Measurements from ENCODE around the gene NTRK2. TPM values are rescaled to one million over a fixed set of nuclear protein-coding genes. Genes with fewer than 3 reads are reported as not detected.
A peak's percentile ranks its signal among the peaks of the same experiment; 100 is the strongest.

NTRK2 gene
- total RNA-seq, 1 donor from 2014 or later = 3.8 TPM

GRCh38 chr9:84874596-84874995, 205.1 kb downstream of the NTRK2 start:
- peak overlapping the region; percentile 60 for H3K27ac ChIP-seq (replicated peaks)
- intact Hi-C loops (cut with micrococcal nuclease) = no loop called here
- no peak overlapping the region for H3K4me3 ChIP-seq
- H3K27me3 ChIP-seq (ENCODE audit: low read depth) = no peaks in the 10 kb centered on the region
- TF ChIP-seq, protein P1, sequence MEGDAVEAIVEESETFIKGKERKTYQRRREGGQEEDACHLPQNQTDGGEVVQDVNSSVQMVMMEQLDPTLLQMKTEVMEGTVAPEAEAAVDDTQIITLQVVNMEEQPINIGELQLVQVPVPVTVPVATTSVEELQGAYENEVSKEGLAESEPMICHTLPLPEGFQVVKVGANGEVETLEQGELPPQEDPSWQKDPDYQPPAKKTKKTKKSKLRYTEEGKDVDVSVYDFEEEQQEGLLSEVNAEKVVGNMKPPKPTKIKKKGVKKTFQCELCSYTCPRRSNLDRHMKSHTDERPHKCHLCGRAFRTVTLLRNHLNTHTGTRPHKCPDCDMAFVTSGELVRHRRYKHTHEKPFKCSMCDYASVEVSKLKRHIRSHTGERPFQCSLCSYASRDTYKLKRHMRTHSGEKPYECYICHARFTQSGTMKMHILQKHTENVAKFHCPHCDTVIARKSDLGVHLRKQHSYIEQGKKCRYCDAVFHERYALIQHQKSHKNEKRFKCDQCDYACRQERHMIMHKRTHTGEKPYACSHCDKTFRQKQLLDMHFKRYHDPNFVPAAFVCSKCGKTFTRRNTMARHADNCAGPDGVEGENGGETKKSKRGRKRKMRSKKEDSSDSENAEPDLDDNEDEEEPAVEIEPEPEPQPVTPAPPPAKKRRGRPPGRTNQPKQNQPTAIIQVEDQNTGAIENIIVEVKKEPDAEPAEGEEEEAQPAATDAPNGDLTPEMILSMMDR (IDR thresholded peaks at IDR 0.05; ENCODE audit: borderline replicate concordance) = no peak
- DNase-seq = no peak
- H3K9me3 ChIP-seq (replicated peaks) = no peaks in the 10 kb centered on the region
- peaks cover 9% of the 10 kb centered on the region for H3K4me1 ChIP-seq
- no peaks in the 10 kb centered on the region for H3K36me3 ChIP-seq

- H3K36me3 ChIP-seq = no peaks in the 10 kb centered on the region
- peaks cover 9% of the 10 kb centered on the region for H3K4me1 ChIP-seq
- TF ChIP-seq, protein P1 (IDR thresholded peaks at IDR 0.05; ENCODE audit: borderline replicate concordance) = no peak
- intact Hi-C loops (cut with micrococcal nuclease) = no loop called here
- DNase-seq = no peak
- H3K4me3 ChIP-seq = no peak overlapping the region
- H3K27me3 ChIP-seq (ENCODE audit: low read depth) = no peaks in the 10 kb centered on the region
- peak overlapping the region; percentile 60 for H3K27ac ChIP-seq (replicated peaks)
- no peaks in the 10 kb centered on the region for H3K9me3 ChIP-seq (replicated peaks)
Measured at GRCh38 chr9:84875193-84875592, 205.7 kb downstream of the NTRK2 start.

DNA sequence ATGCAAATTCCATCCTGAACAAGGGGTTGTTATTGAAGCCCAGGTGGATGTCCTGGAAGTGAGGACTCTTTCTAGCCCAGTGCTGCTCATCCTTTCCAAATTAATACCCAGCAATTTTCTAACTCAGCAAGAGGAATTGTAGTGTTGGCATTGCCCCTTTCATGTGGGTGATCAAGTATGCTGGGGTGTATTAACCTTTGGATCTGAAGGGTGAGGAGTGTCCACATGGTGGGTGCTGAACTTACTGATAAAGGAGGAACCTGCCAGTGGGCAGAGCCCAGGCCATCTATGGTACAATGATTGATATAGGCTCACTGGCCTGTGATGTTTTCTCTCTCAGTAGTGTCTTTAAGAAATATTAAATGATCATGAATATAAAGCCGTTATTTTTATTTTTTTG, 210.1 kb downstream of the NTRK2 start:
- no peak overlapping the region for H3K4me3 ChIP-seq
- H3K27me3 ChIP-seq (ENCODE audit: low read depth) = no peaks in the 10 kb centered on the region
- H3K9me3 ChIP-seq (replicated peaks) = no peaks in the 10 kb centered on the region
- H3K36me3 ChIP-seq = no peaks in the 10 kb centered on the region
- TF ChIP-seq, protein P1 (IDR thresholded peaks at IDR 0.05; ENCODE audit: borderline replicate concordance) = no peak
- peaks cover 5% of the 10 kb centered on the region for H3K4me1 ChIP-seq
- H3K27ac ChIP-seq (replicated peaks) = no peak overlapping the region
- intact Hi-C loops (cut with micrococcal nuclease) = no loop called here
- no peak for DNase-seq

- intact Hi-C loops (cut with micrococcal nuclease) = no loop called here
- no peaks in the 10 kb centered on the region for H3K9me3 ChIP-seq (replicated peaks)
- no peaks in the 10 kb centered on the region for H3K36me3 ChIP-seq
- no peak for DNase-seq
- H3K27me3 ChIP-seq (ENCODE audit: low read depth) = no peaks in the 10 kb centered on the region
- no peak overlapping the region for H3K27ac ChIP-seq (replicated peaks)
- H3K4me3 ChIP-seq = no peak overlapping the region
- no peaks in the 10 kb centered on the region for H3K4me1 ChIP-seq
- TF ChIP-seq, protein P1 (IDR thresholded peaks at IDR 0.05; ENCODE audit: borderline replicate concordance) = no peak
Measured at GRCh38 chr9:84880835-84881234, 211.3 kb downstream of the NTRK2 start.

GRCh38 chr9:84886866-84887265, 217.3 kb downstream of the NTRK2 start:
- DNase-seq = no peak
- TF ChIP-seq, protein P1 (IDR thresholded peaks at IDR 0.05; ENCODE audit: borderline replicate concordance) = no peak
- intact Hi-C loops (cut with micrococcal nuclease) = no loop called here
- Histone ChIP-seq H3K4me3 (no peak overlapping the region), H3K27ac (replicated peaks) (no peak overlapping the region), H3K9me3 (replicated peaks) (no peaks in the 10 kb centered on the region), H3K27me3 (ENCODE audit: low read depth) (no peaks in the 10 kb centered on the region), H3K36me3 (no peaks in the 10 kb centered on the region), H3K4me1 (no peaks in the 10 kb centered on the region)

DNA sequence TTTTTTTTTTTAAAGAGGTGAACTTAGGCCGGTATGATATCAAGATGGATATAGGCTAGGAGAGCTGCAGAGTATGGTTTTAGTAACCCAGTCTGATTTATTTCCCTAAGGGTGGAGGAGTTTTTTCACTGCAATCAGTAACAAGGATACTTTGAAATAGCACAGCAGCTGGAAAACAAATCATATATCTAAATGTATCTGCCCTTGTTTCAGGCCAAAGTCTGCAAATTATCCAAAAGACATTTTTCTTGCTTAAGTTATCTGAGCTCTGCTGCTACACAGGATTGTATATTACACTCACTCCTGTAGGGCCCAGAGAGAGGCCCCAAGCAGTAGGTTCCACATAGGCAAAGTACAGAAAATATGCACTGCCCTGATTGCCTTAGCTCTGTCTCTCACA, 222.4 kb downstream of the NTRK2 start:
- H3K9me3 ChIP-seq (replicated peaks) = no peaks in the 10 kb centered on the region
- intact Hi-C loops (cut with micrococcal nuclease) = no loop called here
- TF ChIP-seq, protein P1 (IDR thresholded peaks at IDR 0.05; ENCODE audit: borderline replicate concordance) = no peak

More for the DNA sequence above, 222.4 kb downstream of the NTRK2 start:
- Histone ChIP-seq H3K27ac (replicated peaks) (no peak overlapping the region), H3K27me3 (ENCODE audit: low read depth) (no peaks in the 10 kb centered on the region), H3K36me3 (no peaks in the 10 kb centered on the region), H3K4me3 (no peak overlapping the region), H3K4me1 (peaks cover 17% of the 10 kb centered on the region)
- DNase-seq = no peak

All from left ventricle myocardium inferior (tissue), 1 donor.